ENCODE results near the gene CTDSP1.

CTDSP1 gene

GRCh38 chr2:218425531-218425930, 25.9 kb downstream of the CTDSP1 start:
- DNase-seq (ENCODE audit: low spot score): no peak

- DNase-seq (ENCODE audit: low spot score): no peak
Measured at GRCh38 chr2:218427741-218428140, 28.1 kb downstream of the CTDSP1 start.

GRCh38 chr2:218428846-218429558, 29.3 kb downstream of the CTDSP1 start:
- DNase-seq (ENCODE audit: low spot score): no peak

DNA sequence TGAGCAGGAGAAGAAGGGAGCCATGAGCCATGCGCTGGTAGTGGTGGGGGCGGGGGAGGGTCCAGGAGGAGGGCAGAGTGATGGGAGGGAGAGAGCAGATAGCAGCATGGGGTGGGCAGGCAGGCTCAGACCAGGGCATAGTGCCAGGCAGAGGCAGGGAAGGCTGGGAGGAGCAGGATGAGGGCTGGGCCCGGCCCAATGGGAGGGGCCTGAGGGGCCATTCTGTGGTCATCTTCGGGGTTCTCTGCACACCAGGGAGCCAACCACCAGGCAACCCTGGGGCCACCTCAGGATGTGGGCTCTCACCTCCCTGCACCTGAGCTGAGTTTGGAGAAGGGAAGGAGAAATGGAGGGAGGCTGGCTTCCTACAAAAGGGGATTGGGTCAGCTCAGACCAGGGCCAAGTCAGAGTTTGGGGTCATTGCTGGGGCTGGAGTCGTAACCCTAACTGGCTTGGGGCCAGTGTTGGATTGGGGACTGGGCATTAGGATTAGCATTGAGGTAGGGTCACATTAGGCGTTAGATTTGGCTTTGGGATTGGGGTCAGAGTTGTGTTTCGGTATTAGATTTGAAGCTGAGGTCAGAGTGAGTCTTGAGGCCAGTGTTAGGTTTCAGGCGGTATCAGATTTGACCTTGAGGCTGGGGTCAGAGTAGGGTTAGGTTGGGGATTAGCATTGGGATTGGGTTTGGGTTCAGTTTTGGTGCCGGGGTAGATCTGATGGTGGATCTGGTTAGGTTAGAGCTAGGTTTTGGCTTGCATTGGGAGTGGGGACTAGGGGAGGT, 30.4 kb downstream of the CTDSP1 start:
- DNase-seq (ENCODE audit: low spot score): no peak

GRCh38 chr2:218430721-218431120, 31.1 kb downstream of the CTDSP1 start:
- DNase-seq (ENCODE audit: low spot score): no peak

- DNase-seq (ENCODE audit: low spot score): no peak
Measured at GRCh38 chr2:218431878-218432277, 32.2 kb downstream of the CTDSP1 start.

DNA sequence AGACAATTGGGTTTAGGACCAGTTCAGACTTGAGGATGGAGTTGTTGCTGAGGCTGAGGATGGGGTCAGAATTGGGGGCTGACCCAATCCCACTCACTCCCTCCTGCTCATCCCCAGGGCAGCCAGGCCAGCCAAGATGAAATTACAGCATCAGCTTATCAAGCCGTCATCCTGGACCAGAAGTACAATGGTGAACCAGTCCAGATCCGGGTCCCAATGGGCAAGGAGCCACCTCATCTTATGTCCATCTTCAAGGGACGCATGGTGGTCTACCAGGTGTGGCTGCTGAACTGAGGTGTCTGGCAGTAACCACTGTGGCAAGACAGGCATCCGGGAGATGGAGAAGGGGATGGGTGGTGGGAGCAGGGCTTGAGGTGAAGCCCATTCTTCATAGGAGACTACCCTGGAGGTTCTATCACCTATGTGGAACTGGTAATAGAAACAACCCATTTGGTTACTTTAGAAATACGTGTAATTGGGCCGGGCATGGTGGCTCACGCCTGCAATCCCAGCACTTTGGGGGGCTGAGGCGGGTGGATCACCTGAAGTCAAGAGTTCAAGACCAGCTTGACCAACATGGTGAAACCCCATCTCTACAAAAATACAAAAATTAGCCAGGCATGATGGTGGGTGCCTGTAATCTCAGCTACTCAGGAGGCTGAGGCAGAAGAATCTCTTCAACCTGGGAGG, 33.2 kb downstream of the CTDSP1 start:
- no peak for DNase-seq (ENCODE audit: low spot score)

DNA sequence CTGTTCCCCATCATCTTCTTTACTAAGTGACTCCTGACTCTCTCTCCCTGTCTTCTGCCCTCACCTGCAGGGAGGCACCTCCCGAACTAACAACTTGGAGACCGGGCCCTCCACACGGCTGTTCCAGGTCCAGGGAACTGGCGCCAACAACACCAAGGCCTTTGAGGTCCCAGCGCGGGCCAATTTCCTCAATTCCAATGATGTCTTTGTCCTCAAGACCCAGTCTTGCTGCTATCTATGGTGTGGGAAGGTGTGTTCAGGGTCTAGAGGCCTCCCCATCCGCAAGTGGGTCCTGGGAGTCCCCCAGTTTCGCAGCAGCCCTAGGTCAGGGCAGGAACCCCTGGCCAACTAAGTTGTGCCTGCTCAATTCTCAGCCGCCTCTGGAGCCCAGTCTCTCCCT, 34.8 kb downstream of the CTDSP1 start:
- DNase-seq (ENCODE audit: low spot score): no peak

DNA sequence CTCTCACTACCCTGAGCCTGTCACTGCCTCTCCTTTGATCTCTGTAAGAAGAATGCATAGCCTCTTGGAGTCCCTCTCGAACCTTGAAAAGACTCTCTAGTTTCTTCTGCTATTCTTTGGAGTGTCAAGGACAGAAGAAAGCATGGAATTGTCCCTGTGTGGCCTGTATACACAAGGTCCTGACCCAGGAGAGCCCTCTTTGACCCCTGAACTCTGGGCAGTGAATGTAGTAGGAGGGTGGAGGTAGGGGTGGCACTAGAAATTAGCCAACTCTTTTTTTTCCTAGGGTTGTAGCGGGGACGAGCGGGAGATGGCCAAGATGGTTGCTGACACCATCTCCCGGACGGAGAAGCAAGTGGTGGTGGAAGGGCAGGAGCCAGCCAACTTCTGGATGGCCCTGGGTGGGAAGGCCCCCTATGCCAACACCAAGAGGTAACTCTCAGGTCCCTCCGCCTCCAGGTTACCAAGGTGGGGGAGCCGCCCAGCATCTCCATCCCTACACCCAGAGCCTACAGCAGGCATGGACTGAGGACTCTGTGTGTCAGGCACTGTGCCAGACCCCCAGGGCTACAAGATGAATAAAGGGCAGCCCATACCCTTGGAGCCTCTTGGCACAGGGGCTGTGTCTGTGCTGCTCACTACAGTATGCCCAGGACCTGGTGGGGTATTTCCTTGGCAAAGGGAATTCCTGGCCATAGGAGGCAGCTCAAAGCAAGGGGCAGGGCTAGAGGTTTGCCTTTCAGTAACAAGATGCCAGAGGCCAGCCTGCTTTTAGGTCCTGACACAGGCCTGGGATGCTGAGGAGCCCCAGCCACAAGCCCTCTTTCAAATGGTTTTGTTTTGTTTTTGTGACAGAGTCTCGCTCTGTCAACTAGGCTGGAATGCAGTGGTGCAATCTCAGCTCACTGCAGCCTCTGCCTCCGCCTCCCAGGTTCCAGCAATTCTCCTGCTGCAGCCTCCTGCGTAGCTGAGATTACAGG, 35.6 kb downstream of the CTDSP1 start:
- DNase-seq (ENCODE audit: low spot score): no peak

DNA sequence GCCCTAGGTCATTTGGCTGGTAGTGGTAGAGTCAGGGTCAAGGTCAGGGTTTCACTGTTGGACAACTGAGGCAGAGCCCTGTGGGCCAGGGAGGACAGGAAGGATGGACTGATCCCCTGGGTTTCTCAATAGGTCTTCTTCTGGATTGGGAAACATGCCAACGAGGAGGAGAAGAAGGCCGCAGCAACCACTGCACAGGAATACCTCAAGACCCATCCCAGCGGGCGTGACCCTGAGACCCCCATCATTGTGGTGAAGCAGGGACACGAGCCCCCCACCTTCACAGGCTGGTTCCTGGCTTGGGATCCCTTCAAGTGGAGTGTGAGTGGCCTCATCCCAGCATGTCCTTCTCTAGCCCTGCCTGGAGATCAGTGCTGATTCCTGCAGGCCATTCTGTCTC, 37.3 kb downstream of the CTDSP1 start:
- no peak for DNase-seq (ENCODE audit: low spot score)

DNA sequence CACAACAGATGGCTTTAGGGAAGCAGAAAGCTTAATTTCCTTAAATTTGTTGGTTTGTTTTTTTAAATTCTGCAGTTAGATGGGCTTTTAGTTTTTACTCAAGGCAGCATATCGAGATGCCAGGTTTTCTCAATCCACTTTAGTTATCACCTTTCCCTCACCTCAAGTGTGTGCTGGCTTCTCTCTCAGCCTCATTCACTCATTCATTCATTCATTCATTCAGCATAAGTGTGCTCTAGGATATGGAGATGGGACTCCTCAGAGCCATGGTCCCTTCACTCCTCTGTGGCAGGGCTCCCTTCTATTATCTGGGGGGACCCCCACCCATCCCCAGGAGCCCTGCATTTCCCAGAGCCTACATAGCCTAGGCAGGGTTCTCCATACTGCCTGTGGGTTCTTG, 38.3 kb downstream of the CTDSP1 start:
- DNase-seq (ENCODE audit: low spot score): no peak

DNA sequence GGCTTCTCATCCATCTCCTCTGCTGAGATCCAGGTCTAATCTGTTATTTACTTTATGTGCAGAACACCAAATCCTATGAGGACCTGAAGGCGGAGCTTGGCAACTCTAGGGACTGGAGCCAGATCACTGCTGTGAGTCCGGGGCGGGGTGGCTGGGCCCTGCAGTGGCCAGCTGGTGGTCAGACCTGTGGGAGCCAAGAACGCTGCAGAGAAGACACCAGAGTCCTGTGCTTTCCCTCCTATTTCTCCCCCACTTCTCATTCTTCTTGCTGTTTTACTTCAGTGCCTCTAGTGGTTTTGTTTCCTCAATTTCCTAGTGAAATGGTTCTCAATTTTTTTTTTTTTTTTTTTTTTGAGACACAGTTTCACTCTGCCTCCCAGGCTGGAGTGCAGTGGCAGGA, 38.9 kb downstream of the CTDSP1 start:
- DNase-seq (ENCODE audit: low spot score): no peak

DNA sequence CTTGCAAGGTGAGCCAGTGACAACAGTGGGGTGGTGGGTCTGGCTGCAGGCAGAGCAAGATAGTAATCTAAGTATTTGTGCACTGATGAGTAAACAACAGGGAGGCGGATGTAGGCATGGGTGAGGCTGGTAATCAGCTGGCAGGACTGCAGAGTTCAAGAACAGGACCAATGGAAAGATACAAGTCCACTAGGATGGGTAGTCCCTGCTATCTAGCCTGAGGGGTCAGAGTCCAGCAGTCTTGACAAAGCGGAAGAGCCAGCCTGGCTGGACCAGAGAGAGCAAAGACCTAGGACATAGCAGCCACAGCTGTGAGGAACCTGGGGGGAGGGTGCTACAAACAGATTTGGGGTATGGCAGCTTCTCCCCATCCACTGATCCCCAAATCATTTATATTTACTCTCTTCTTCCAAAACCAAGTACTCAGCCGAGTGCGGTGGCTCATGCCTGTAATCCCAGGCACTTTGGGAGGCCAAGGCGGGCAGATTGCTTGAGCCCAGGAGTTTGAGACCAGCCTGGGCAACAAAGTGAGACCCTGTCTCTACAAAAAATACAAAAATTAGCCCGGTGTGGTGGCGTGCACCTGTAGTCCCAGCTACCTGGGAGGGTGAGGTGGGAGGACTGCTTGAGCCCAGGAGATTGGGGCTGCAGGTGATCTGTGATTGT, 45.2 kb downstream of the CTDSP1 start:
- no peak for DNase-seq (ENCODE audit: low spot score)

DNA sequence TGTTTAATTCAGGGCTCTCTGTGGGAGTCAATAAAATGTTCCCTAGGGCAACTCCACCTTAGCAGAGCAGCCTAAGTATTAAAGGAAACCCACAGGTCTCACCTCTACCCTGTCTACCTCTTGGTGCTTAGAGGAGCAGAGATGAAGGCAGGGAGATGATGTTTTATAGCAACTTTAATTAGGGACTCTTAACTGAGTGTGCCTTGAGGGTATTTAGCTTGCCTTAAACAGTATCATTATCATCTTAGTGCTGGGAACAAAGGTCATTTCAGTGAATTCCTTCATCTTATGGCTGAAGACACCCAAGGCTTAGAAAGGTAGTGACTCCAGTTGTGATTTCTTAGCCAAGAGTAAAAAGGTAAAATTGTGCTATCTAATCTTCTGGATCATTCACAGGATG, 45.9 kb downstream of the CTDSP1 start:
- DNase-seq (ENCODE audit: low spot score): no peak

DNA sequence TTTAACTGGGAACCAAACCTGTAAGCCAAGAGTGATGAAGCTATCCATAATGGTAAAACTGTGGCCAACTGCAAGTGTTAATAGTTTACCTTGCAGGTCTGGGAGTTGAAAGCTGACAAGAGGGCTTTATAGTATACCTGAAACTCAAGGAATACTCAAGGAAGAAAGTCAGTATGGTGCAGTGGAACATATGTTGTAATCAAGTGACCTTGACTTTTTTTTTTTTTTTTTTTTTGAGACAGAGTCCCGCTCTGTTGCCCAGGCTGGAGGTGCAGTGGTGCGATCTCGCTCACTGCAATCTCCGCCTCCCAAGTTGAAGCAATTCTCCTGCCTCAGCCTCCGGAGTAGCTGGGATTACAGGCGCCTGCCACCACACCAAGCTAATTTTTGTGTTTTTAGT, 46.9 kb downstream of the CTDSP1 start:
- DNase-seq (ENCODE audit: low spot score): no peak

GRCh38 chr2:218447072-218447471, 47.4 kb downstream of the CTDSP1 start:
- DNase-seq (ENCODE audit: low spot score): no peak

DNA sequence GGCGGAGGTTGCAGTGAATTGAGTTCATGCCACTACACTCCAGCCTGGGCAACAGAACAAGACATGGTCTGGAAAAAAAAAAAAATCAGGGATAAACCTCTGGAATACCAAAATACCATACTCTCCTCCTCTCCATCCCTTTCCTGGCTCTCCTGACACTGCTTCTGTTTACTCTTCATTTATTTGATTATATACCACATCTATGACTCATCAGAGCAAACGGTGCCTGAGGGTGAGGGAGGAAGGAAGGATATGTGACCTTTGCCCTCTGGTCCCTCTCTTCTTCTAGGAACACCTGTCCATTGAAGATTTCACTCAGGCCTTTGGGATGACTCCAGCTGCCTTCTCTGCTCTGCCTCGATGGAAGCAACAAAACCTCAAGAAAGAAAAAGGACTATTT, 49.3 kb downstream of the CTDSP1 start:
- DNase-seq (ENCODE audit: low spot score): no peak

GRCh38 chr2:218452079-218452478, 52.4 kb downstream of the CTDSP1 start:
- DNase-seq (ENCODE audit: low spot score): no peak

Measured in CD4-positive, alpha-beta T cell treated with Interleukin-2 at 100 ng/mL for 4 hours (primary cell).